HFF-Myc (cell line): ENCODE results near the gene TMEM151B.

Experiments
- DNase-seq: peaks from one replicate; pipeline ENCODE4 v3.0.0-alpha.2; 2011; ENCODE audit warnings: low read depth; ENCODE audit errors: extremely low read depth
- H3K4me3 ChIP-seq: replicated peaks from 2 replicates; pipeline ENCODE4 v1.5.1; 2011; ENCODE audit warnings: low read depth, mild to moderate bottlenecking, control low read depth, low read length
- TF ChIP-seq, protein P1 (sequence below): IDR thresholded peaks from 2 replicates; pipeline ENCODE4 v1.5.1; 2012; ENCODE audit warnings: mild to moderate bottlenecking, low read depth, low read length, control low read depth; ENCODE audit errors: missing control alignments

The TMEM151B gene

DNA sequence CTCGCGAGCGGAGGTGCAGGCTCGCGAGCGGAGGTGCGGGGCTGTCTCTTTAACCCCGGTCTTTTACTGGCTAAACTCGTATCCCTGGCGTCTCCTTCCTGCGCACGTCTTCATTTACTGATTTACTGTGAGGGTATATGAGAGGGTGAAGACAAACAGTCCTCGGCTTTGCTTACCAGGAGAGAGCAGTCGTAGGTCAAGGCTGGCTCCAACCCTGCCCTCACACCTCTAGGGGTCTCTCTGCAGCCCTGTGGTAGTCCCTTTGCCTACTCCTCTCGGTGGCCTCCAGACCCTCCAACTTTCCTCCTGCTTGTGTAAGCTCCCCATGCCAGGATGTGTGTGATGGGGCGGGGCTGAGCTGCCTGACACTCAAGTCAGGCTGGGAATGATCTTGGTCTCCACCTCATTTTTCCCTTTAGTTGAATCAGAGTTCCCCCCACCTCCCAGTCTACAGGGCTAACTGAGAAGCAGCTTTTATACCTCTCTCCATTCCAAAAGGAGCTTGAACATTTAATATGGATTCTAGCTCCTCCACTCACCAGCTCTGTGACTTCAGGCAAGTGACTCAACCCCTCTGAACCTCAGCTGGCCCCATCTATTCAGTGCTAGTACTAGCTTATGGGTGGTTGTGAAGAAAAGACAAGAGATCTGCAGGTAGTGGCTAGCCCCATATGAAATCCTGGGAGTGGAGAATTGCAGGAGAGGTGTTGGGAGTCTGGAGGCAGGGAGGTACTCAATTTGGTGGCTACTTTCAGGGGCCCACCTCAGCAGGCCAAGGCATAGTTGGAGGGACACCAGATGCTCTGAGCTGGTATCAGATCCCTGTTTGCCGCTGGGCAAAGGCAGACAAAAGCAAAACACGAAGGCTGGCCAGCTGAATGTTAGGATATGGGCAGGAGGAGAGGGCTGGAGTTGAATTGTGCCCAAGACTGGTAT, 46.0 kb upstream of the TMEM151B start:
- TF ChIP-seq, protein P1, sequence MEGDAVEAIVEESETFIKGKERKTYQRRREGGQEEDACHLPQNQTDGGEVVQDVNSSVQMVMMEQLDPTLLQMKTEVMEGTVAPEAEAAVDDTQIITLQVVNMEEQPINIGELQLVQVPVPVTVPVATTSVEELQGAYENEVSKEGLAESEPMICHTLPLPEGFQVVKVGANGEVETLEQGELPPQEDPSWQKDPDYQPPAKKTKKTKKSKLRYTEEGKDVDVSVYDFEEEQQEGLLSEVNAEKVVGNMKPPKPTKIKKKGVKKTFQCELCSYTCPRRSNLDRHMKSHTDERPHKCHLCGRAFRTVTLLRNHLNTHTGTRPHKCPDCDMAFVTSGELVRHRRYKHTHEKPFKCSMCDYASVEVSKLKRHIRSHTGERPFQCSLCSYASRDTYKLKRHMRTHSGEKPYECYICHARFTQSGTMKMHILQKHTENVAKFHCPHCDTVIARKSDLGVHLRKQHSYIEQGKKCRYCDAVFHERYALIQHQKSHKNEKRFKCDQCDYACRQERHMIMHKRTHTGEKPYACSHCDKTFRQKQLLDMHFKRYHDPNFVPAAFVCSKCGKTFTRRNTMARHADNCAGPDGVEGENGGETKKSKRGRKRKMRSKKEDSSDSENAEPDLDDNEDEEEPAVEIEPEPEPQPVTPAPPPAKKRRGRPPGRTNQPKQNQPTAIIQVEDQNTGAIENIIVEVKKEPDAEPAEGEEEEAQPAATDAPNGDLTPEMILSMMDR: no peak
- no peak for DNase-seq
- H3K4me3 ChIP-seq: peak overlapping the region; percentile 74

DNA sequence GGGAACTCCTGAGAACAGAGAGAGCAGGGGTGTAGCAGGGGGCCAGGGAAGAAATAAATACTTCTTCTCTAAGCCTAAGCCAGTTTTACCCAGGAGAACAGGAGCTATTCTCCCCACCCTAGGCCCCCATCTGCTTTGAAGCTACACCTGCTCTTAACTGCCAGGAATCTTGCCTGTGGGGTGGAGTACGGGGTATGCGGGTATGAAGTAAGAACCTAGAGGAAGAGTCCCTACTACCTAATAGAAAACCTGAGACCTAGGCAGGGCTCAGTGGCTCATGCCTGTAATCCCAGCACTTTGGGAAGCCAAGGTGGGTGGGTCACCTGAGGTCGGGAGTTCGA, 45.3 kb upstream of the TMEM151B start:
- peak overlapping the region; percentile 74 for H3K4me3 ChIP-seq
- DNase-seq: no peak
- TF ChIP-seq, protein P1: no peak

DNA sequence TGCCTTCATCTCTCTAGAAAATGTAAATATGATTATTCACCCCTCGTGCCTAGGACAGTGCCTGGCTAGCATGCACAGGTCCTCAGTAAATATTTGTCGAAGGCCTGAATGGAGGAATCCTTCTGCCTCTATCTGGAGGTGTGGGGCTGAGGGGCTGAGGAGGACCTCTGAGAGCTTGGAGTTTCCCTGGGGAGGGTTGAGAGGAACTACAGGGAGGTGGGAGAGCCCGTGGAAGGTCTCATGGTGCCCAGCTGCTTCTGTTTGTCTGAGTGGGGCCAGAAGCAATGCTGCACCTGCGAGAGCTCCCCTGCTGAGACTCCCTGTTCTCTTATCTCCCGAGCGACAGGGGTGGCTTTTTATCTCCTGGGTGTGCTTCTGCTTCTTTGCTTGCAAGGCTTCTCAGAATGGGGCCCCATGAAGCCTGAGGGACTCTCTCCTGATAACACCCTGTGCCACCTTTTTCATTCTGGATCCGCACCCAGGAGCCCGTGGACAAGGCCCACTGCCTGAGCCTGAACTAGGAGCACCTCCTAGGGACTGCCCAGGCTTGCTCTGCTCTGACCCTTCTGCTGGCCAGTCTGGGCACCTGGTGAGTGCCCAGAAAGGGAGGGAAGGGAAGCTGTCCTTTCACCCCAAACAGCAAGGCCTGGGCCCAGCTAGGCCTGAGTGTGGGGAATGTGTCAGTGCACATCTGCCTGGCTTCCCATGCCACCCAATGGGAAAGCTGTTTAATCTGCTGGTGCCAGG, 44.5 kb upstream of the TMEM151B start:
- DNase-seq: no peak
- H3K4me3 ChIP-seq: peak overlapping the region; percentile 74
- TF ChIP-seq, protein P1: no peak

DNA sequence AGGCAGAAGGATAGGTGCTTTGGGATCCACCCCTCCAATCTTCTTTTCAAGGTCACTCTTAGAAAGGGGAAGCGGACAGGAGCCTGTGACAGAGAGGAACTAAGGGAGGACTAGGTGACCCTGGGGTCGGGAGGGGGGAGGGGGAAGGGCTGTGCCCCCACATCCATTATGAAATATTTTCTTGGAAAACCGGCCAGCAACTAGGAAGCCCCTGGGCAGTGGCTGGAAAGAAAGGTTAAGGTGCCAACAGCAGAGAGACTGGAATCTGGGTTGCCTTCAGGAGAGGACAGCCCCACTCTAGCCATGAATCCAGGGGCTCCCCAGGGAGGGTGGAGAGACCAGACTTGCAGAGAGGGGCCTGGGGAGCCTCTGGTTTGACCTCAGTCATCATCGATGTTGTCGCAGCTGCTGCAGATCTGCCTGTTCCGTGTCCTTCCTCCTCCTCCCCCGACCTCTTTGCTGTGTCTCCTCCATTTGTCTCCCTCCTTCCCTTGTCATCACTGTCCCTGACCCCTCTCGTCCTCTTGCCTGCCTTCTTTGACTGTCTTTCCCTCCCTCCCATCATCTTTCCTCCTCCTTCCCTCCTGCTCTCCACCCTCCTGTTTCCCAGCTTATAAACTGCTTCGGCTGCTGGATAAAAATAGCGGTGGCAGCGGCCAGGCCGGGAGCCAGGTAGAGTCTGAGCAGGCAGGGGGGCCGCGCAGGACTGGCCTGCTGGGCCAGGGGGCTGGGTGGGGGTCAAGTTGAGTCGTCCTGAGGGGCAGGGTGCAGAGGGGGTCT, 43.7 kb upstream of the TMEM151B start:
- TF ChIP-seq, protein P1: no peak
- DNase-seq: no peak
- H3K4me3 ChIP-seq: peak overlapping the region; percentile 74

DNA sequence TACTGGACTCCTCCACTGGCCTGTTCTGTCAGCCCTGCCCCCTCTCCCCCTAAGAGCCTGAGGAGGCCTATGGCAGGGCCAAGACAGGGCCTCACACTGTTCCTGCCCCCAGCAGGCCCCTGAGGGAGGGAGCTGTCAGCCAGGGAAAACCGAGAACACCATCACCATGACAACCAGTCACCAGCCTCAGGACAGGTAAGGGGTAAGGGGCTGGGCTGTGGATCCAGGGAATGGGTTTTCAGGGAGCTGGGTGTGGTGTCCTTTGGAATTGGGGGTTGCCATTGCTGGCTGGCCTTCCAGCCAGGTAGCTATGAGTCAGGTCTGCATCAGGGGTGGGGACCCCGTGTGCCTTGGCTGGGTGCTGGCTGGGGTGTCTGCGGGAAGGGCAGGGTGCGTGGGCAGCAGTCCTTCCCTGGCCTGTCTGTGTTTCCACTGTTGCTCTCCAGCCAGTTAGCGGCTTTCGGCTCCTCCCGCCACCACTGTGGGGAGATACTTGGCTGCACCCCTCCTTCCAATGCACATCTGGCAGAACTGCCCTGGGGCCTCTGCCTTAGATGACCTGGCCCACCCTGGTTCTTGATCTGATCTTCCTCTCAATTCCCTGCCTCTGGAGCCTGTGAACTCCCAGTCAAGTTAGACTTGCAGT, 43.0 kb upstream of the TMEM151B start:
- no peak overlapping the region for H3K4me3 ChIP-seq
- DNase-seq: no peak
- TF ChIP-seq, protein P1: no peak

DNA sequence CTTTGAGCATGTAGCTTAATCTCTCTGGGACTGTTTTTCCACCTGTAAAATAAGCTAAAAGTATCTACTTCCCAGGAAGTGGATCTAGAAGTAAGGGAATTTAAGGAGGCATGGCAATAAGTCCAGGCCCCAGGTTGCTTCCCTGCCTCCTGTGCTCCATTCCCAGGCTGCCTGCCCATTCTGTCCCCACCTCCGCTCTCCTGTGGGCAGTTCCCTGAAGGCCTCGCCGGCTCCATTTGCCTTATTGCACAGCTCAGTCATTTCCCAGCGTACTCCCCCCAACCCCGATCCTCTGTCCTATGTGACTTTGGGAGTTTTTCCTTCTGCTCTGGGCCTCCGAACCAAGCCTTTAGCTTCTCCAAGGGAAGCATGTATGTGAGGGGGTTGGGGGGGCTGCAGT, 42.2 kb upstream of the TMEM151B start:
- TF ChIP-seq, protein P1: no peak
- H3K4me3 ChIP-seq: no peak overlapping the region
- DNase-seq: no peak
